CD4-positive, alpha-beta T cell treated with Interleukin-1 beta for 1 hour (primary cell): Measurements from ENCODE around the gene ZNF503.
A peak's percentile ranks its signal among the peaks of the same experiment; 100 is the strongest.

Source experiments
- DNase-seq, 2 donors: peaks; one replicate each; pipeline ENCODE4 v3.0.0-alpha.2; 2020 to 2022

ZNF503 gene

GRCh38 chr10:75401569-75402485 lies at the start of gene ZNF503:
TSS of gene ZNF503 (minus strand) at chr10:75401764. CDS start at chr10:75401419, 345 bp downstream.
- DNase-seq = peak; percentile 32 to 72

- DNase-seq = no peak
Observed at GRCh38 chr10:75450644-75451640, 49.4 kb upstream of the ZNF503 start.

GRCh38 chr10:75450075-75450445 lies 48.5 kb upstream of the ZNF503 start:
- no peak for DNase-seq

GRCh38 chr10:75449382-75450074 lies 48.0 kb upstream of the ZNF503 start:
- DNase-seq = no peak

- no peak for DNase-seq
Observed at GRCh38 chr10:75448166-75448565, 46.6 kb upstream of the ZNF503 start.

GRCh38 chr10:75446508-75446907 lies 44.9 kb upstream of the ZNF503 start:
- DNase-seq = no peak

- DNase-seq = no peak
Observed at GRCh38 chr10:75444781-75445386, 43.3 kb upstream of the ZNF503 start.

GRCh38 chr10:75443362-75443761 lies 41.8 kb upstream of the ZNF503 start:
- DNase-seq = no peak

- DNase-seq = no peak
Observed at GRCh38 chr10:75441682-75442081, 40.1 kb upstream of the ZNF503 start.

GRCh38 chr10:75441196-75441595 lies 39.6 kb upstream of the ZNF503 start:
- DNase-seq = no peak

- no peak for DNase-seq
Observed at GRCh38 chr10:75440271-75440793, 38.8 kb upstream of the ZNF503 start.

- no peak for DNase-seq
Observed at GRCh38 chr10:75439811-75440210, 38.2 kb upstream of the ZNF503 start.

- no peak for DNase-seq
Observed at GRCh38 chr10:75438275-75438674, 36.7 kb upstream of the ZNF503 start.

GRCh38 chr10:75437693-75438092 lies 36.1 kb upstream of the ZNF503 start:
- no peak for DNase-seq

- no peak for DNase-seq
Observed at GRCh38 chr10:75436896-75437295, 35.3 kb upstream of the ZNF503 start.

GRCh38 chr10:75435291-75435690 lies 33.7 kb upstream of the ZNF503 start:
- no peak for DNase-seq

GRCh38 chr10:75434291-75434690 lies 32.7 kb upstream of the ZNF503 start:
- no peak for DNase-seq

- no peak for DNase-seq
Observed at GRCh38 chr10:75433216-75433615, 31.7 kb upstream of the ZNF503 start.

GRCh38 chr10:75432763-75433162 lies 31.2 kb upstream of the ZNF503 start:
- no peak for DNase-seq

- DNase-seq = no peak
Observed at GRCh38 chr10:75432176-75432575, 30.6 kb upstream of the ZNF503 start.

GRCh38 chr10:75431180-75432111 lies 29.9 kb upstream of the ZNF503 start, which contains the start of gene LRMDA:
TSS of gene LRMDA (plus strand) at chr10:75431624.
- DNase-seq = peak in 1 of 2 donors; percentile 45
